HFFc6 (cell line): Measurements from ENCODE around the gene CCDC81. TPM values are rescaled to one million over a fixed set of nuclear protein-coding genes. Genes with fewer than 3 reads are reported as not detected.

Experiments used
- DNase-seq: peaks from one replicate; pipeline ENCODE4 v3.0.0-alpha.2; 2018
- H3K27ac Mint-ChIP-seq: 2 replicates; pipeline ENCODE4 v1.8.0; 2020; ENCODE audit warnings: mild to moderate bottlenecking, mixed read lengths
- H3K27me3 Mint-ChIP-seq: 2 replicates; pipeline ENCODE4 v1.8.0; 2021; ENCODE audit warnings: mild to moderate bottlenecking, moderate library complexity, mixed read lengths; ENCODE audit not compliant: insufficient read depth
- H3K36me3 Mint-ChIP-seq: 2 replicates; pipeline ENCODE4 v1.8.0; 2021; ENCODE audit warnings: low read depth, mixed read lengths
- H3K4me1 Mint-ChIP-seq: 2 replicates; pipeline ENCODE4 v1.8.0; 2020; ENCODE audit warnings: low read depth, mixed read lengths
- H3K4me3 Mint-ChIP-seq: 2 replicates; pipeline ENCODE4 v1.8.0; 2020; ENCODE audit warnings: mild to moderate bottlenecking, moderate library complexity, mixed read lengths
- H3K9me3 Mint-ChIP-seq: 2 replicates; pipeline ENCODE4 v1.8.0; 2020; ENCODE audit warnings: mild to moderate bottlenecking, mixed read lengths
- CTCF ChIP-seq: fragments of 200-600 bp; sonication (generic); IDR thresholded peaks from 2 replicates; pipeline ENCODE4 v1.5.0; 2021; ENCODE audit warnings: antibody characterized with exemption, mild to moderate bottlenecking
- total RNA-seq, 6 experiments: library from RNA; stranded (reverse); fragmentation: NEBNext Ultra II Directional; extraction: Animal tissue kit (Norgen Biotek cat#: 25700); gene quantifications; 2 replicates in 1 of 6; 3 replicates in 5 of 6; pipeline ENCODE4 v1.2.3, GENCODE V29; 2021

CCDC81 gene
- total RNA-seq, 6 experiments from 2014 or later = 3.4 to 10.6 (median 4.5) TPM

DNA sequence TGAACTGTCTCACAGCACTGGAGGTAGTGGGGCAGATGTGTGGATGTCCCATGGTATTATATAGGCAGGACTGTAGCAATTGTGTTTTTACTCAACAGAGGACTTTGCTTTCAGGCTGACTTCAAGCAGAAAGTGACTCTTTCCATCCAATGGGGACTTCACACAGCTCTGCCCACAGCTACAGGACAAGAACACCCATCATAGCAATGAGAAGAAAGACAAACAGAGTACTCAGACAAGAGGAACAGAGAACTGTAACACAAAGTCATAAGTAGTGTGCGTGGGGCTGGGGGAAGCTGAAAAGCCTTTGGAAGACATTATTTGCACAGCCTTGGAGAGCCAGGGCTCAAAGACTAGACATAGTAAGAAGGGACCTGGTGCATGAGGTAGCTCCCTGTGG is 70.3 kb downstream of the CCDC81 start:
- Mint-ChIP-seq H3K4me1 (peaks cover 23% of the 10 kb centered on the region), H3K27ac (no peak overlapping the region), H3K27me3 (no peaks in the 10 kb centered on the region), H3K36me3 (peaks cover 6% of the 10 kb centered on the region), H3K9me3 (no peaks in the 10 kb centered on the region), H3K4me3 (no peak overlapping the region)
- TF ChIP-seq CTCF = no peak
- no peak for DNase-seq

- Mint-ChIP-seq H3K27me3 (no peaks in the 10 kb centered on the region), H3K4me3 (no peak overlapping the region), H3K4me1 (peaks cover 12% of the 10 kb centered on the region), H3K9me3 (no peaks in the 10 kb centered on the region), H3K36me3 (peaks cover 6% of the 10 kb centered on the region), H3K27ac (no peak overlapping the region)
- TF ChIP-seq CTCF = no peak
- no peak for DNase-seq
Observed at GRCh38 chr11:86446163-86446923, 71.7 kb downstream of the CCDC81 start.

DNA sequence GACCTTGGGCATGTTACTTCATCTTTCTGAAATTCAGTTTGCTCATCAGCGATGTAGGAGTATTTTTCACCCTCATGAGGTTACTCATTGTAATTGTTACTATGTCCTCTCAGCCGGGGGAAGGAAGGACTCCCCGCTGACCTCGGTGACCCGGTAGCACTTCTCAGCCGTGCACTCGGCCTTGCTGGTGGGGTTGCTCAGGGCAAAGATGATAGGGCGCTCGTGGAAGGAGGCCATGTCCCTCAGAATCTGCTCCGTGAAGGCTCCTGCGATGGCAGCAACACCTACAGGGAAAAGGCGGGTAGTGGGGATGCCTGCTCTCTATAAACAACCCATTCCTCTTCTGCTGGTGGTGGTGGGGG is 72.2 kb downstream of the CCDC81 start:
- DNase-seq = no peak
- peaks cover 6% of the 10 kb centered on the region for H3K36me3 Mint-ChIP-seq
- peaks cover 12% of the 10 kb centered on the region for H3K4me1 Mint-ChIP-seq
- no peak for TF ChIP-seq CTCF
- H3K27ac Mint-ChIP-seq = no peak overlapping the region
- no peaks in the 10 kb centered on the region for H3K9me3 Mint-ChIP-seq
- no peaks in the 10 kb centered on the region for H3K27me3 Mint-ChIP-seq
- H3K4me3 Mint-ChIP-seq = no peak overlapping the region

- Mint-ChIP-seq H3K36me3 (peaks cover 6% of the 10 kb centered on the region), H3K27ac (no peak overlapping the region), H3K9me3 (no peaks in the 10 kb centered on the region), H3K4me1 (peaks cover 3% of the 10 kb centered on the region), H3K4me3 (no peak overlapping the region), H3K27me3 (no peaks in the 10 kb centered on the region)
- no peak for DNase-seq
- TF ChIP-seq CTCF = no peak
Observed at GRCh38 chr11:86447763-86448480, 73.2 kb downstream of the CCDC81 start.

DNA sequence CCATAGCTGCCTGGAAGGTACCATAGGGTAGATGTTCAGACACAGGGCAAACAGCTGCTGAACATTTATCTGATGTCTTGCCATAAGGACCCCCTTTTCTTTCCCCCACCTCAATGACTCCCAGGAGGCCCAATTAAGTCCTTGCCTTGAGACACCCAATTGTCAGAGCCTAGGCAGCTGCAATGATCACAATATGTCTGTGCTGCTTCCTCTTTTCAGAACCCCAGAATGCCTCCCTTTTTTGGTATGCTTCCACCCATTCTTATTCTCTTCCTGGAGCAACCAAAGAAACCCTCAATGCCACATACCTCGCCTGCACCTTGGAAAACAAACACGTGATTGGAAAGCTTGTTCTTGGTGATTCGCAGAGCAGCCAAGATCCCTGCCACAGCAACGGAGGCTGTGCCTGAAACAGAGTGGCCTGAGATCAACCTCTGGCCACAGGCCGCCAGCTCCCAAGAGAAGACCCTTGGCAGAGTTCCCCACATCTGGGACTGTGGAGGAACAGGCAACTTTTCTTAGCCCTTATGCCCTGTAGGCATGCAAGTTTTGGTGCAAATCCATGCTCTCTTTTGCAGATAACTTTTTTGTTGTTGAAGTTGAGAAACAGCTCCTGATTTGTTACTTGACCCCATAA is 75.4 kb downstream of the CCDC81 start:
- H3K4me3 Mint-ChIP-seq = no peak overlapping the region
- TF ChIP-seq CTCF = no peak
- no peak for DNase-seq
- no peaks in the 10 kb centered on the region for H3K9me3 Mint-ChIP-seq
- H3K27ac Mint-ChIP-seq = no peak overlapping the region
- peaks cover 6% of the 10 kb centered on the region; the same call in 1 of the 2 replicates for H3K4me1 Mint-ChIP-seq
- no peaks in the 10 kb centered on the region for H3K27me3 Mint-ChIP-seq
- no peaks in the 10 kb centered on the region for H3K36me3 Mint-ChIP-seq
